SU-DHL-6 (cell line): Measurements from ENCODE around the gene ATXN7L1.
"Not testable (repeated sequence)": the region's sequence is repeated elsewhere in the genome, so short reads cannot be mapped to it uniquely, and the experiment has no call there.

Experiments used
- H2AFZ ChIP-seq: fragments of 200-600 bp; sonication (generic); 2 replicates; pipeline ENCODE4 v1.6.1; 2014; ENCODE audit warnings: low read depth, mild to moderate bottlenecking, moderate library complexity, mixed read lengths, antibody characterized with exemption, low read length; ENCODE audit not compliant: severe bottlenecking
- H3F3A ChIP-seq: fragments of 200-600 bp; shearing (Covaris generic); 2 replicates; pipeline ENCODE4 v1.6.0; 2016; ENCODE audit warnings: antibody characterized with exemption, mild to moderate bottlenecking; ENCODE audit not compliant: insufficient read depth
- H3K27ac ChIP-seq: fragments of 200-600 bp; sonication (generic); 2 replicates; pipeline ENCODE4 v1.5.1; 2016; ENCODE audit warnings: low read depth, mild to moderate bottlenecking, low read length, moderate library complexity, mixed read lengths
- H3K27me3 ChIP-seq: fragments of 200-600 bp; sonication (generic), shearing (Covaris generic); 2 replicates; pipeline ENCODE4 v1.6.0; 2014; ENCODE audit warnings: mild to moderate bottlenecking, low read length
- H3K36me3 ChIP-seq: fragments of 200-600 bp; sonication (generic); 2 replicates; pipeline ENCODE4 v1.6.1; 2014; ENCODE audit warnings: mild to moderate bottlenecking, low read length, mixed read lengths
- H3K4me2 ChIP-seq: fragments of 300-600, 200-600 bp; shearing (Covaris generic), sonication (generic); 2 replicates; pipeline ENCODE4 v1.6.0; 2014; ENCODE audit warnings: low read length, low read depth, mild to moderate bottlenecking; ENCODE audit not compliant: poor library complexity, severe bottlenecking
- H3K4me3 ChIP-seq: fragments of 200-600 bp; sonication (generic); 2 replicates; pipeline ENCODE4 v1.5.1; 2014; ENCODE audit warnings: antibody characterized with exemption, low read length, mild to moderate bottlenecking, mixed read lengths; ENCODE audit not compliant: insufficient read depth, poor library complexity, severe bottlenecking
- H3K79me2 ChIP-seq: fragments of 200-600 bp; sonication (generic); 2 replicates; pipeline ENCODE4 v1.6.1; 2014; ENCODE audit warnings: mild to moderate bottlenecking, low read length, moderate library complexity; ENCODE audit not compliant: insufficient read depth
- H3K9ac ChIP-seq: fragments of 200-600 bp; sonication (generic); 2 replicates; pipeline ENCODE4 v1.7.0; 2014; ENCODE audit warnings: mild to moderate bottlenecking, low read length
- H3K9me2 ChIP-seq: fragments of 200-600 bp; sonication (generic); replicated peaks from 2 replicates; pipeline ENCODE4 v1.6.1; 2014; ENCODE audit warnings: low read length; ENCODE audit not compliant: insufficient read depth
- H3K9me3 ChIP-seq: fragments of 200-600 bp; sonication (generic); 2 replicates; pipeline ENCODE4 v1.6.1; 2014; ENCODE audit warnings: low read length, mixed read lengths; ENCODE audit not compliant: insufficient read depth
- H4K20me1 ChIP-seq: fragments of 200-600 bp; sonication (generic); 2 replicates; pipeline ENCODE4 v1.6.1; 2014; ENCODE audit warnings: low read depth, mild to moderate bottlenecking, antibody characterized with exemption, low read length, moderate library complexity, mixed read lengths
- EZH2phosphoT487 ChIP-seq: fragments of 200-600 bp; sonication (generic), shearing (Covaris generic); conservative IDR thresholded peaks from 2 replicates; pipeline ENCODE4 v1.6.1; 2018; ENCODE audit warnings: mild to moderate bottlenecking, antibody characterized with exemption, low read length, moderate library complexity, mixed read lengths
- TF ChIP-seq, protein P1 (sequence below): fragments of 200-600 bp; sonication (generic); IDR thresholded peaks from one replicate; pipeline ENCODE4 v1.5.1; 2017; ENCODE audit warnings: antibody characterized with exemption, mild to moderate bottlenecking, low read length, moderate library complexity; ENCODE audit not compliant: insufficient read depth, poor library complexity, severe bottlenecking

The ATXN7L1 gene

DNA sequence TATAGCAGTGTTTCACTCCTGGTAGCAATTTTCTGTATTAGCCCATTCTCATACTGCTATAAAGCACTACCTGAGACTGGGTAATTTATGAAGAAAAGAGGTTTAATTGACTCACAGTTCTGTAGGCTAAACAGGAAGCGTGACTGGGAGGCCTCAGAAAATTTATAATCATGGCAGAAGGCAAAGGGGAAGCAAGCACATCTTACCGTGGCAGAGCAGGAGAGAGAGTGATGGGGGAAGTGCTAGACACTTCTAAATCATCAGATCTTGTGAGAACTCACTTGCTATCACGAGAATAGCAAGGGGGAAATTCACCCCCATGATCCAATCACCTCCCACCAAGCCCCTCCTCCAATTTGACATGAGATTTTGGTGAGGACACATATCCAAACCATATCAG, 163.5 kb downstream of the ATXN7L1 start:
- Histone ChIP-seq H3K27ac (no peak overlapping the region), H3F3A (no peaks in the 10 kb centered on the region), H3K79me2 (no peaks in the 10 kb centered on the region), H2AFZ (no peak overlapping the region), H3K4me3 (no peak overlapping the region), H3K9ac (no peak overlapping the region), H3K4me2 (no peak overlapping the region), H3K9me3 (peaks cover 29% of the 10 kb centered on the region; the same call in 1 of the 2 replicates), H4K20me1 (no peaks in the 10 kb centered on the region), H3K36me3 (no peaks in the 10 kb centered on the region), H3K9me2 (no peaks in the 10 kb centered on the region), H3K27me3 (no peaks in the 10 kb centered on the region)
- TF ChIP-seq EZH2phosphoT487: no peak
- TF ChIP-seq, protein P1, sequence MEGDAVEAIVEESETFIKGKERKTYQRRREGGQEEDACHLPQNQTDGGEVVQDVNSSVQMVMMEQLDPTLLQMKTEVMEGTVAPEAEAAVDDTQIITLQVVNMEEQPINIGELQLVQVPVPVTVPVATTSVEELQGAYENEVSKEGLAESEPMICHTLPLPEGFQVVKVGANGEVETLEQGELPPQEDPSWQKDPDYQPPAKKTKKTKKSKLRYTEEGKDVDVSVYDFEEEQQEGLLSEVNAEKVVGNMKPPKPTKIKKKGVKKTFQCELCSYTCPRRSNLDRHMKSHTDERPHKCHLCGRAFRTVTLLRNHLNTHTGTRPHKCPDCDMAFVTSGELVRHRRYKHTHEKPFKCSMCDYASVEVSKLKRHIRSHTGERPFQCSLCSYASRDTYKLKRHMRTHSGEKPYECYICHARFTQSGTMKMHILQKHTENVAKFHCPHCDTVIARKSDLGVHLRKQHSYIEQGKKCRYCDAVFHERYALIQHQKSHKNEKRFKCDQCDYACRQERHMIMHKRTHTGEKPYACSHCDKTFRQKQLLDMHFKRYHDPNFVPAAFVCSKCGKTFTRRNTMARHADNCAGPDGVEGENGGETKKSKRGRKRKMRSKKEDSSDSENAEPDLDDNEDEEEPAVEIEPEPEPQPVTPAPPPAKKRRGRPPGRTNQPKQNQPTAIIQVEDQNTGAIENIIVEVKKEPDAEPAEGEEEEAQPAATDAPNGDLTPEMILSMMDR: no peak

- Histone ChIP-seq H3K36me3 (no peaks in the 10 kb centered on the region), H3K27ac (no peak overlapping the region), H3K79me2 (no peaks in the 10 kb centered on the region), H3F3A (no peaks in the 10 kb centered on the region), H3K27me3 (no peaks in the 10 kb centered on the region), H3K4me3 (no peak overlapping the region), H4K20me1 (no peaks in the 10 kb centered on the region), H3K4me2 (no peak overlapping the region), H3K9me2 (no peaks in the 10 kb centered on the region), H2AFZ (no peak overlapping the region), H3K9ac (no peak overlapping the region), H3K9me3 (peaks cover 29% of the 10 kb centered on the region; the same call in 1 of the 2 replicates)
- TF ChIP-seq EZH2phosphoT487: no peak
- TF ChIP-seq, protein P1: no peak
These were observed 164.5 kb downstream of the ATXN7L1 start for GRCh38 chr7:105711726-105712402.

DNA sequence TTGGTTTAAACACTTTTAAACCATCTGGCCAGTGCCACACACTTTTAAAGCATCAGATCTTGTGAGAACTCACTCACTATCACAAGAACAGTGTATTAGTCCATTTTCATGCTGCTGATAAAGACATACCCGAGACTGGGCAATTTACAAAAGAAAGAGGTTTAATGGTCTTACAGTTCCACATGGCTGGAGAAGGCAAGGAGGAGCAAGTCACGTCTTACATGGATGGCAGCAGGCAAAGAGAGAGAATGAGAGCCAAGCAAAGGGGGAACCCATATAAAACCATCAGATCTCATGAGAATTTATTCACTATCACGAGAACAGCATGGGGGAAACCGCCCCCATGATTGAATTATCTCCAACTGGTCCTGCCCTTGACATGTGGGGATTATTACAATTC, 165.7 kb downstream of the ATXN7L1 start:
- H3K27me3 ChIP-seq, H3K36me3 ChIP-seq, H3K9ac ChIP-seq, H3F3A ChIP-seq, H3K9me2 ChIP-seq, H4K20me1 ChIP-seq, H3K27ac ChIP-seq, H3K4me2 ChIP-seq, H2AFZ ChIP-seq, H3K79me2 ChIP-seq, H3K4me3 ChIP-seq: not testable (repeated sequence)
- H3K9me3 ChIP-seq: peaks cover 29% of the 10 kb centered on the region; the same call in 1 of the 2 replicates

DNA sequence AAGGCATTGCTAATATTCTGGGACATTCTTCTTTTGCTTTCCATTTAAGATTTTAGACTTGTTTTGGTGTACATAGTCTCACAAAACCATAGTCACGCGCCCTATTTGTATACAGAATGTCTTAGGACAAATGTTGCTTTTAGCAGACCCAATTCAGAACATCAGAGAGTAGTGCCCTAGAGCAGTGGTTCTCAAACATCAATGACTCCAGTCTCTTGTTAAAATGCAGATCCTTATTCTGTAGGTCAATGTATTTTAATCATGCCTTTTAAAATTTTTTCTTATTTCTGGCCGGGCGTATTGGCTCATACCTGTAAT, 167.7 kb downstream of the ATXN7L1 start:
- Histone ChIP-seq H3K4me3 (no peak overlapping the region), H3K27ac (no peak overlapping the region), H3K36me3 (no peaks in the 10 kb centered on the region), H3K9ac (no peak overlapping the region), H3K4me2 (no peak overlapping the region), H3F3A (no peaks in the 10 kb centered on the region), H2AFZ (no peak overlapping the region), H3K9me3 (peaks cover 29% of the 10 kb centered on the region; the same call in 1 of the 2 replicates), H4K20me1 (no peaks in the 10 kb centered on the region), H3K27me3 (no peaks in the 10 kb centered on the region), H3K9me2 (no peaks in the 10 kb centered on the region), H3K79me2 (no peaks in the 10 kb centered on the region)
- TF ChIP-seq EZH2phosphoT487: no peak
